Natural killer cell (primary cell): ENCODE measurements around the gene MSI2. TPM values are rescaled to one million over a fixed set of nuclear protein-coding genes. Genes with fewer than 3 reads are reported as not detected.

ENCODE experiments used
- ATAC-seq, 3 donors: fragments of 150-1000 bp in 2 of 3; fragments of 200-7000 bp in 1 of 3; cut with Tn5 transposase; 1 replicate in 1 of 3; 2 replicates in 2 of 3; pipeline ENCODE4 v1.10.0; 2021; ENCODE audit warnings: mild to moderate bottlenecking in 2 of 3, moderate library complexity in 2 of 3
- DNase-seq, 2 donors: peaks; one replicate each; pipeline versions ENCODE4 v3.0.0 to v3.0.0-alpha.2; 2013 to 2021; ENCODE audit warnings: mixed read lengths in 1 of 2
- H3K27ac ChIP-seq: one replicate; pipeline ENCODE4 v1.5.1; 2013; ENCODE audit warnings: mild to moderate bottlenecking, low read length
- H3K27me3 ChIP-seq: one replicate; pipeline ENCODE4 v1.6.1; 2013; ENCODE audit warnings: low read length; ENCODE audit not compliant: control insufficient read depth, insufficient read depth
- H3K36me3 ChIP-seq: one replicate; pipeline ENCODE4 v1.6.1; 2013; ENCODE audit warnings: low read length; ENCODE audit not compliant: control insufficient read depth, insufficient read depth
- H3K4me1 ChIP-seq: one replicate; pipeline ENCODE4 v1.6.1; 2013; ENCODE audit warnings: low read length; ENCODE audit not compliant: control insufficient read depth, insufficient read depth
- H3K4me3 ChIP-seq: one replicate; pipeline ENCODE4 v1.5.1; 2013; ENCODE audit warnings: low read length
- H3K9me3 ChIP-seq: one replicate; pipeline ENCODE4 v1.6.1; 2013; ENCODE audit warnings: low read length; ENCODE audit not compliant: control insufficient read depth, insufficient read depth
- H3K27ac Mint-ChIP-seq, 2 donors: one replicate each; pipeline ENCODE4 v1.8.0; 2022; ENCODE audit warnings: mild to moderate bottlenecking in 2 of 2, mixed read lengths in 2 of 2, moderate library complexity in 1 of 2
- H3K27me3 Mint-ChIP-seq, 2 donors: one replicate each; pipeline ENCODE4 v1.8.0; 2022; ENCODE audit warnings: low read depth in 2 of 2, mixed read lengths in 2 of 2
- H3K36me3 Mint-ChIP-seq: one replicate; pipeline ENCODE4 v1.8.0; 2022; ENCODE audit warnings: mixed read lengths
- H3K4me1 Mint-ChIP-seq, 2 donors: one replicate each; pipeline ENCODE4 v1.8.0; 2022; ENCODE audit warnings: mixed read lengths in 2 of 2
- H3K4me3 Mint-ChIP-seq: one replicate; pipeline ENCODE4 v1.8.0; 2022; ENCODE audit warnings: mild to moderate bottlenecking, moderate library complexity, mixed read lengths
- H3K9me3 Mint-ChIP-seq, 2 donors: one replicate each; pipeline ENCODE4 v1.8.0; 2022; ENCODE audit warnings: mixed read lengths in 2 of 2
- WGBS: methylation state at CpG from one replicate; pipeline ENCODE4 v1.1.7; 2013; ENCODE audit warnings: missing lambda C conversion rate; ENCODE audit not compliant: insufficient coverage; 5-methylcytosine and 5-hydroxymethylcytosine counted together
- intact Hi-C: fragments of 100-400 bp; cut with micrococcal nuclease; formaldehyde crosslinking; loops from one replicate; pipeline ENCODE4 v1.14.2; 2022
- total RNA-seq, 4 donors: library from RNA; stranded (reverse); fragments of 120-200 nt in 1 of 4; gene quantifications; one replicate each; pipeline versions ENCODE4 v1.2.3 to v1.2.4, GENCODE V29; 2013 to 2022
- TF ChIP-seq, protein P1 (sequence below): fragments of 200-600 bp; IDR thresholded peaks from one replicate; pipeline ENCODE4 v1.8.0; 2022; ENCODE audit warnings: antibody characterized with exemption

MSI2 gene
- total RNA-seq, 3 donors from 2014 or later (not counting 1 experiment from before 2014, with no cell fraction given): 95.5 to 145 (median 96.8) TPM

DNA sequence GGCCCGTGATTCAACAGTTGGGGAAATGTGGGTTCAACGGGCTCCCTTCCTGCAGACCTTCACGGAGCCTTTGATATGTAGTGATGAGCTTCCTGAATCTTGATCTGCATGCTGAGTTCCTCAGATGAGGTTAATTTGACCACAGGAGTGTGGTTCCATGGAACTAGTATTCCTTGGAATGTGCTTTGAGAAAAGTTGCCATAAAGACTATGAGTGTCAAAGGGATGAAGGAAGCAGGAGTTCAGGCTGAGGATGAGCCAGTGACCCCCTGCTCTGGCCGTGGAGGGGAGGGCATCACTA lies 229.2 kb downstream of the MSI2 start:
- H3K9me3 ChIP-seq: no peaks in the 10 kb centered on the region
- WGBS: 37% methylated on average over 4 of the region's 4 CpGs
- H3K27ac ChIP-seq: no peak overlapping the region
- H3K36me3 ChIP-seq: no peaks in the 10 kb centered on the region
- peaks cover 16 to 70% of the 10 kb centered on the region in 2 donors for H3K27me3 Mint-ChIP-seq
- peaks cover 17% of the 10 kb centered on the region for H3K4me1 ChIP-seq
- no peak for DNase-seq
- H3K9me3 Mint-ChIP-seq: no peaks in the 10 kb centered on the region
- peaks cover 33 to 54% of the 10 kb centered on the region in 2 donors for H3K4me1 Mint-ChIP-seq
- no peak overlapping the region for H3K4me3 Mint-ChIP-seq
- intact Hi-C loops: no loop called here
- no peak overlapping the region for H3K27ac Mint-ChIP-seq
- H3K36me3 Mint-ChIP-seq: no peaks in the 10 kb centered on the region
- TF ChIP-seq, protein P1, sequence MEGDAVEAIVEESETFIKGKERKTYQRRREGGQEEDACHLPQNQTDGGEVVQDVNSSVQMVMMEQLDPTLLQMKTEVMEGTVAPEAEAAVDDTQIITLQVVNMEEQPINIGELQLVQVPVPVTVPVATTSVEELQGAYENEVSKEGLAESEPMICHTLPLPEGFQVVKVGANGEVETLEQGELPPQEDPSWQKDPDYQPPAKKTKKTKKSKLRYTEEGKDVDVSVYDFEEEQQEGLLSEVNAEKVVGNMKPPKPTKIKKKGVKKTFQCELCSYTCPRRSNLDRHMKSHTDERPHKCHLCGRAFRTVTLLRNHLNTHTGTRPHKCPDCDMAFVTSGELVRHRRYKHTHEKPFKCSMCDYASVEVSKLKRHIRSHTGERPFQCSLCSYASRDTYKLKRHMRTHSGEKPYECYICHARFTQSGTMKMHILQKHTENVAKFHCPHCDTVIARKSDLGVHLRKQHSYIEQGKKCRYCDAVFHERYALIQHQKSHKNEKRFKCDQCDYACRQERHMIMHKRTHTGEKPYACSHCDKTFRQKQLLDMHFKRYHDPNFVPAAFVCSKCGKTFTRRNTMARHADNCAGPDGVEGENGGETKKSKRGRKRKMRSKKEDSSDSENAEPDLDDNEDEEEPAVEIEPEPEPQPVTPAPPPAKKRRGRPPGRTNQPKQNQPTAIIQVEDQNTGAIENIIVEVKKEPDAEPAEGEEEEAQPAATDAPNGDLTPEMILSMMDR: no peak
- no peak for ATAC-seq
- no peak overlapping the region for H3K4me3 ChIP-seq
- no peaks in the 10 kb centered on the region for H3K27me3 ChIP-seq

DNA sequence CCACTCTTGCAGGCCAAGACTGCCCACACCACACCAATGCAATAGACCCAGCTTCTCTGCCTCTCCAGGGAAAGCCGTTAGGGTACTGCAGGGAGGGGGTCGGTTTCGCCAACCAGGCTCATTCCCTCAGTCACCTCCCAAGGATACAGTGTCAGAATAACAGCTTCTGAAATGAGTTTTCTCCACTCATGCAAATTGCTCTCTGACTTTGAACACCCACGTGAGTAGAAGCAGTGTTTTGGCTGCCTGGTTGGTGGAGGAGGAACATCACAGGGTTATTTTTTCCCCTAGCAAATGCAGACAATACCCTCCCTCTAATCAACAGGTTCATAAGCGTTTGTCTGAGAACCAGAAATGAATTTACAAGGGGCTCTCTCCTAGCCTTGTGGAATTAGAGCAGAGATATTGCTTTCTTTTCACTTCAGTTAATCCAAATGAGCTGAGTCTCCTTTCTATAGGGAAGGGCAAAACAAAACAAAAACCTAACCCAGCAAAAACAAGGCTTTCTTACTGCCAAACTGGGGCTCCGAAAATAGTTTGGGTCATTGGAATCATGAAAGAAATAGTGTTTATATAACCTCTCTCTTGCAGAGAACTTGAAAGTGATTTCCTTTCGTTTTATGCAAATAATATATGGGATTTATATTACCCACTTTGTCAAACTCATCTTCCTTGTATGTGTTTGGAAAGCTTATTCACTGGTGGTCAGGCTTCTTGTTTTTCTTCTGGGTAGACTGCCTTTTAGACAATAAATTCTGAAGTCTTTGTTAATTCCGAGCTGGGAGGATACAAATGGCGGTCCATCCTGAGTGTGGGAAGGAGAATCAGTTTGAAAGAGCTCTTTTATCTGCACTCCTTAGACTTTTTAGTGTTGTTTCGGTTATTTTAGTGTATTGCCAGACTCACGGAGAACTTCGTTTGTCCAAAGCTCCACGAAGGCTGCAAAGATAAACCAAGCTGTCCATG lies 229.9 kb downstream of the MSI2 start:
- H3K9me3 ChIP-seq: no peaks in the 10 kb centered on the region

DNA sequence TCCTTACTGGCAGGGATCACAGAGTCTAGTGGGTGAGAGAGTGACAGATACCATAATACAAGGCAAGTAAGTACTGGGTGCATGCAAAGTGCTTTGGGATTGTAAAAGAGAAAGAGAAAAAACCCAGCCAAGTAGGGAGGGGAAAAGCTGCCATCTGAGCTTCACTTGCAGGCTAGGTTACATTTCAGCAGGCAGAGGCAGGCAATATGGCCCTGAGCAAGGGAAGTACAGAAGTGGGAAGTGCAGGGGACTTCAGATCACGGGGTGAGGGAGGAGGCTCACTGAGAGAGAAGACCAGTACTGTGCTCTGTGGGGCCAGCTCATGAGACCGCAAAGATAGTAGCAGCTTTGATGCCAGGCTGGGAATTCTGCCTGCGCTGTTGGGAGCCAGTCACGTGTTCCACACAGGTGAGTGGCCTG lies 230.6 kb downstream of the MSI2 start:
- intact Hi-C loops: no loop called here
- ATAC-seq (no peak), DNase-seq (no peak)
- no peak overlapping the region for H3K27ac Mint-ChIP-seq
- peaks cover 29 to 42% of the 10 kb centered on the region in 2 donors for H3K4me1 Mint-ChIP-seq
- Histone ChIP-seq H3K27me3 (no peaks in the 10 kb centered on the region), H3K27ac (no peak overlapping the region), H3K4me1 (peaks cover 16% of the 10 kb centered on the region), H3K4me3 (no peak overlapping the region), H3K36me3 (no peaks in the 10 kb centered on the region), H3K9me3 (no peaks in the 10 kb centered on the region)
- H3K27me3 Mint-ChIP-seq: peaks cover 16 to 64% of the 10 kb centered on the region in 2 donors
- 85% methylated on average over 4 of the region's 4 CpGs for WGBS
- H3K4me3 Mint-ChIP-seq: no peak overlapping the region
- TF ChIP-seq, protein P1: no peak
- no peaks in the 10 kb centered on the region for H3K9me3 Mint-ChIP-seq
- no peaks in the 10 kb centered on the region for H3K36me3 Mint-ChIP-seq

More for the DNA sequence above, 229.9 kb downstream of the MSI2 start:
- no peak overlapping the region for H3K27ac ChIP-seq
- DNase-seq: no peak
- intact Hi-C loops: no loop called here
- TF ChIP-seq, protein P1: no peak
- Mint-ChIP-seq H3K4me3 (no peak overlapping the region), H3K4me1 (peaks cover 27 to 47% of the 10 kb centered on the region in 2 donors), H3K27me3 (peaks cover 16 to 68% of the 10 kb centered on the region in 2 donors), H3K9me3 (no peaks in the 10 kb centered on the region), H3K36me3 (no peaks in the 10 kb centered on the region), H3K27ac (no peak overlapping the region)
- H3K27me3 ChIP-seq: no peaks in the 10 kb centered on the region
- no peaks in the 10 kb centered on the region for H3K36me3 ChIP-seq
- no peak for ATAC-seq
- 90% methylated on average over 10 of the region's 13 CpGs for WGBS
- peaks cover 16% of the 10 kb centered on the region for H3K4me1 ChIP-seq
- H3K4me3 ChIP-seq: no peak overlapping the region
